NCI-H2107 (cell line): Measurements from ENCODE around the gene SPRED2.

ENCODE experiments used
- DNase-seq: peaks from one replicate; lab custom pipeline; 2025; lab: John Stamatoyannopoulos, UW

Gene SPRED2

GRCh38 chr2:65413106-65413505, 19.3 kb downstream of the SPRED2 start:
- no peak for DNase-seq

DNA sequence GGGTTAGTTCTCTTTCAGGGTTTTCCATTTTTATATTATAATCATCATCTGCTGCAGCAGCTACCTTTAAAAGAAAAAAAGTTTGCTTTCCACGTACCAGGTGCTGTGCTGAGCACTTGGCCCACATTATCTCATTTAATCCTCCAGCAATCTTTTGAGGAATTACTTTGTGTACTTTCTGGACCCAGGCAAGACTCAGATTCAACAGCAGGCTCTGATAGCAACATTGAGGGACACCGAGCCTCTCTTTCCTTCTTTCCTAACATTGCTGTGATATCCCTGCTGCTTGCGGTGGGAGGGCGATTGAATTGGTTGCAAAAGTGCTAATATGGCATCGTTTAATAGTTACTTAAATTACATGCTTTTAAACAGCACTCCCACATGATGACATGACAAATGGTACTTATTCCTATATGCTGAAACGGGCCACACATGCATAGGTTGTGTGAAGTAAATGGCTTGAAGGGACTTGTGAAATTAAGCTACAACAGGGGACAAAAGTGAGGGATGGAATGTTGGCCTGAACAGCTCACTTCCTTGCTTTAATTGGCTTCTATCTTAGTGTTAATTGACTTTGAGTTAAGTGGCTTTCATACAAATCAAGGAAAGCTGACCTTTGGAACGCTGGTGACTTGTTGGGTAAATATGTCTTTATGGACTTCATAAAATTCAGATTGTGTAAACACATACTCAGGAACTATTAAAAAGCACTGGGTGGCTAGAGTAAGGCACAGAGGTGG, 21.2 kb downstream of the SPRED2 start:
- DNase-seq, result no peak

GRCh38 chr2:65409045-65409444, 23.4 kb downstream of the SPRED2 start:
- no peak for DNase-seq

DNA sequence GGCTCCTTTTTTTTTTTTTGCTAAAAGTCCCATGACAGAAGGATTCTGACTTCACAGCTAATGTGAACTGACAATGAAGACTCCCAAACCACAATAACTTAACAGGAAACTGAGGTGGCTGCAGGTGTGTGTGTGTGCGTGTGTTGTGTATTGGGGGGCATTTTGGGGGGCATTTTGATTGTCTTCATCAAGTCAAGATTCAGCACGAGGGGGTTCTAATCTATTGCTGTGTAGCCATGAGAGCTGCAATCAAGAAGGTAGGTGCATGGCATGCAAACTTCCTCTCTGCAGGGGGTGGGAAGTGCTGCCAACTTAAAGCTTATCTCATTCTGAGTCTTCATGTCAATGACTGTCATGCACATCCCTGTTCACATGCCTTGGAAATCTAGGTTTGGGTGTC, 25.2 kb downstream of the SPRED2 start:
- no peak for DNase-seq

DNA sequence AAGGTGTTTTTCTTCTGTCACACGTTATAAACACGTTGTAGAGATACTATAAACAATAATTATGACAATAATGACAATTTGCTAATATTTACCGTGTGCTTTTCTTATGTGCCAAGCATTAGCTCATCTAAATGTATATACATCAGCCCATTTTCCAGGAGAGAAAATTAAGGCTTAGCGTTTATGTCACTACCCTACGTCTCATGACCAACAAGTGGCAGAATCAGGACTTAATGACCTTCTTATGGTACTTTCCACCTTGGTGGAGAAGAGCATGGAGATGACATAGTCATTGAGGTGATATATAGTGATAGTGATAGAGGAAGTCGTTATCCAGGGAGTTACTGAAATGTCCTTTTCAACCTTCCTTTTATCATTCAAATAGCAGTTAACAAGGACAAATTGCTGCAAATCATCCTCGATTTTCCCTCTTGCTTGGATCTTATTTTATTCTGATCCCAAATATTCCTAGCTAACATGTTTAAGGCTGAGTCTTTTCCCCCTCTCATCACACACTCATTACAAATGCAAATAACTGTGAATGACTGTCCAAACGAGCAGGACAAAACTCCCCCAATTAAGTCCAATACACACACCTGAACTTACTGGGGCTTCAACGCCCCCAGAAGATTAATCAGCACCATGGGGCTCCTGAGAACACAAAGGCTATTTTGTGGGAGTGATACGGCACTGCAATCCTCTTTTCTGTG, 27.3 kb downstream of the SPRED2 start:
- DNase-seq, result no peak

DNA sequence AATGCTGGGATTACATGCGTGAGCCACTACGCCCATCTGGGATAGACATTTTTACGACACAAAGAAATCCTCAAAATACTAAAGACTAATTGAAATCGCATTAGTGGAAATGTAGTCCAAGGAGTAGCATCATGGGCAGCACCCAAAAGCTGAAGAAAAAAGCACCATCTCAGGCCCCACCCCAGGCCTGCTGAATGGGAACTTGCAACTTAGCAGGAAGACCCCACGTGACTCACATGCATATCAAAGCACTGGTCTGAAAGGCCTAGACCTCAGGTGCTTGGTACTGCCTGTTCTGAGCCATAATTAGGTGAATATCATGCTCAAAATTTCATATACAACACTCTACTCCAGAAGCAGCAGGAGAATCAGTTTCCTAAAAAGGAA, 28.9 kb downstream of the SPRED2 start:
- no peak for DNase-seq

- DNase-seq, result no peak
Measured at GRCh38 chr2:65402780-65403528, 29.4 kb downstream of the SPRED2 start.

- DNase-seq, result no peak
Measured at GRCh38 chr2:65402323-65402722, 30.1 kb downstream of the SPRED2 start.

GRCh38 chr2:65397122-65397521, 35.3 kb downstream of the SPRED2 start:
- no peak for DNase-seq

GRCh38 chr2:65396348-65397026, 35.9 kb downstream of the SPRED2 start:
- DNase-seq, result no peak

GRCh38 chr2:65395621-65396347, 36.6 kb downstream of the SPRED2 start:
- DNase-seq, result no peak

DNA sequence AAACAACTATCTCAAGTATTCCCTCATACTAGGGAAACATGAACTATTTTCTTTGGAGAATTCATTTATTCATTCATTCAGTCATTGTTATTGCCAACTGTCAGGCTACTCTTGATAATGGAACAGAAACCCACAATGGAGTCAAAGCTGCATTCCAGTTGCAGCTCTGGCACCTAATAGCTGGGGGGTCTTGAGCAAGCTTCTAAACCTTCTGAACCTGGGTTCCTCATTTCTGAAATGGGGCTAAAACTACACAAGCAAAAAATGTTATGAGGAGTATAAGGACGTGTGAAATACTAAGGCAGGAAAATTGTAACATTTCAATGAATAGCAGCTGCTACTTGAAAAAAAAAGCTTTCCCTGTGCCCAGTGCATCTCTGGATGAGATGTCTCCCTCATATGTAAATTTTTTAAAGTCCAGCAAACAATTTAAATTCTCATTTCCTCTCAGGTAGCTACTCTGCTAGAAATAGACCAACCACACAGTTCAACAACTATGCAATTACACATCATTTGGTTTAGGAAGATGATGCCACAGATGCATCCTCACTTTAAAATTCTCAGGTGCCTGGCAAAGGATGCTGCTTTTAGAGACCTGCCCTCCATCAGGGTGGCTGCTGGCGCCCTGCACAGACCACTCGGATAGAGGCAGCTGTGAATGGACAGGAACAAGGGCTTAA, 38.5 kb downstream of the SPRED2 start:
- no peak for DNase-seq

DNA sequence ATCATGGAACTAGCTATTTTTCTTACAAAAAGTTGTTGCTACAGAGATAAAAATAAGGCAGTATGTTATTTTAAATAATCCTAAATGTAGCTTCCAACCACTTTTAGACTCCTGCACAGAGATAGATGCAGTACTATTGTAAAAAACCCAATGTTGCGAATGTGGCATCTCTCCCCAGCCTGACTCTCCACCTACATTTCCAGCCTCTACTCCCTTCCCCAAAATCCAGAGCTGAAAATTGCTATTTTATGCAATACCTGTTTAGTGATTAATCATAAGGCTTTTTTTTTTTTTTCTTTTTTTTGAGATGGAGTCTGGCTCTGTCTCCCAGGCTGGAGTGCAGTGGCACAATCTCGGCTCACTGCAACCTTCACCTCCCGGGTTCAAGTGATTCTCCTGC, 39.4 kb downstream of the SPRED2 start:
- DNase-seq, result no peak

GRCh38 chr2:65392609-65393008, 39.8 kb downstream of the SPRED2 start:
- DNase-seq, result no peak

- DNase-seq, result no peak
Measured at GRCh38 chr2:65390134-65390533, 42.3 kb downstream of the SPRED2 start.

DNA sequence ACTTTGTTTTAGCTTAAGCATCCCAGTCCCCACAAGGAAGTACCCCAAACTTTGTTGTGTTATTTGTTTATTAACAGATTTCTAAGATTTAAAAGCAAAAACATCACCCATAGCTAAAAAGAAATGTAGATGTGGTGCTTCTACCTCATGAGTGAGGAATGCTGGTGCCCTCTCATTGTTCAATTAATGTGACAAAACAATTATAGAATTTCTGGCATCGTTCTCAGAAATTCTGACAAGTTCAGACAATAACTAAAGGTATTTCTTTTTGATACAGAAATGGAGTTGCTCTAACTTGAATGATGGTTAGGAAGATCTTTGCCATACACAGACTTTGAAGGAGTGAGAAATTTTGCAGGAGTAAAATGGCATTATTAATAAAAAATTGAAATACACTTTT, 42.9 kb downstream of the SPRED2 start:
- no peak for DNase-seq

GRCh38 chr2:65388596-65389390, 43.6 kb downstream of the SPRED2 start:
- DNase-seq, result no peak

- DNase-seq, result no peak
Measured at GRCh38 chr2:65388051-65388531, 44.3 kb downstream of the SPRED2 start.

- no peak for DNase-seq
Measured at GRCh38 chr2:65386989-65387388, 45.4 kb downstream of the SPRED2 start.

DNA sequence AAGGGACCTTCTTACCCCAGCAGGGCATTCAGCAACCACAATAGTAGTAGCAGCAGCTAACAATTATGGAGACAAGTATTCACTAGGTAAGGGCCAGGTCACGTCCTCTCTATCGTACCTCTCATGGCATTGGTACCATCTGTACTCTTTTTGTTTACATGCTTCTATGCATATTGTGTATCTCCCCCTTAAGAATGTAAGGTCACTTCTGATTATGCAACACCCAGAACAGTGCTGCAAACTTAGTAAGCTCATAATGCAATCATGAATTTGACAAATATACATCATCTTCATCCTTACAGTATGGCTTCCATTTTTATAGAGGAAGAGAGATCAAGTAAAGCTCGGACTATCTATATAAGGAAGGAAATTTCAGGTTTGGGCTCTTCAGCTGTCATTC, 46.1 kb downstream of the SPRED2 start:
- DNase-seq, result no peak
